Hematopoietic multipotent progenitor cell treated with erythropoietin and hydrocortisone succinate and interleukin-3 and kit ligand, for 15 days (in vitro differentiated cells): Measurements from ENCODE around the gene PRMT5.
A peak's percentile ranks its signal among the peaks of the same experiment; 100 is the strongest.
"Not testable (repeated sequence)": the region's sequence is repeated elsewhere in the genome, so short reads cannot be mapped to it uniquely, and the experiment has no call there.

Experiments
- DNase-seq: peaks from one replicate; pipeline ENCODE4 v3.0.0-alpha.2; 2015; ENCODE audit warnings: low spot score

The PRMT5 gene

GRCh38 chr14:22932146-22932545, 3.0 kb upstream of the PRMT5 start:
- no peak for DNase-seq

- DNase-seq = no peak
Observed at GRCh38 chr14:22929961-22930364, 787 bp upstream of the PRMT5 start.

- DNase-seq = peak; percentile 17
Observed at GRCh38 chr14:22928237-22929103, 706 bp downstream of the PRMT5 start.

GRCh38 chr14:22926316-22926715, 2.9 kb downstream of the PRMT5 start:
- no peak for DNase-seq

GRCh38 chr14:22925513-22925912, 3.7 kb downstream of the PRMT5 start:
- no peak for DNase-seq

GRCh38 chr14:22923746-22924145, 5.4 kb downstream of the PRMT5 start:
- DNase-seq = no peak

GRCh38 chr14:22922294-22922693, 6.9 kb downstream of the PRMT5 start:
- DNase-seq = no peak

- DNase-seq = no peak
Observed at GRCh38 chr14:22920697-22921096, 8.5 kb downstream of the PRMT5 start.

- DNase-seq = no peak
Observed at GRCh38 chr14:22919601-22919921, 9.6 kb downstream of the PRMT5 start.

GRCh38 chr14:22918804-22919600, 10.2 kb downstream of the PRMT5 start, which contains the start of gene RBM23:
Gene RBM23 (minus strand): TSS chr14:22919149.
- peak; percentile 100 for DNase-seq

- DNase-seq = no peak
Observed at GRCh38 chr14:22915886-22916521, 13.2 kb downstream of the PRMT5 start.

GRCh38 chr14:22914836-22915235, 14.3 kb downstream of the PRMT5 start:
- not testable (repeated sequence) for DNase-seq

GRCh38 chr14:22910916-22911315, 18.3 kb downstream of the PRMT5 start:
- no peak for DNase-seq

GRCh38 chr14:22908601-22909000, 20.6 kb downstream of the PRMT5 start:
- no peak for DNase-seq

GRCh38 chr14:22907429-22907828, 21.7 kb downstream of the PRMT5 start:
- DNase-seq = no peak

GRCh38 chr14:22906073-22906472, 23.1 kb downstream of the PRMT5 start:
- DNase-seq = no peak

- no peak for DNase-seq
Observed at GRCh38 chr14:22905627-22906026, 23.5 kb downstream of the PRMT5 start.

GRCh38 chr14:22903742-22904087, 25.5 kb downstream of the PRMT5 start:
- DNase-seq = no peak

GRCh38 chr14:22901799-22902198, 27.4 kb downstream of the PRMT5 start:
- no peak for DNase-seq

- DNase-seq = peak; percentile 89
Observed at GRCh38 chr14:22900081-22900799, 28.9 kb downstream of the PRMT5 start.

- DNase-seq = peak; percentile 69
Observed at GRCh38 chr14:22898302-22899090, 30.7 kb downstream of the PRMT5 start.
